ENCODE data around the gene ANKRD35. TPM values are rescaled to one million over a fixed set of nuclear protein-coding genes. Genes with fewer than 3 reads are reported as not detected.
A peak's percentile ranks its signal among the peaks of the same experiment; 100 is the strongest.

The ANKRD35 gene
- total and polyA plus RNA-seq, 9 of the 15 experiments (the other 6 are each of a cell fraction or from before 2014, with no cell fraction given) = 0.07 to 0.14 (median 0.07) TPM; not detected in 5

DNA sequence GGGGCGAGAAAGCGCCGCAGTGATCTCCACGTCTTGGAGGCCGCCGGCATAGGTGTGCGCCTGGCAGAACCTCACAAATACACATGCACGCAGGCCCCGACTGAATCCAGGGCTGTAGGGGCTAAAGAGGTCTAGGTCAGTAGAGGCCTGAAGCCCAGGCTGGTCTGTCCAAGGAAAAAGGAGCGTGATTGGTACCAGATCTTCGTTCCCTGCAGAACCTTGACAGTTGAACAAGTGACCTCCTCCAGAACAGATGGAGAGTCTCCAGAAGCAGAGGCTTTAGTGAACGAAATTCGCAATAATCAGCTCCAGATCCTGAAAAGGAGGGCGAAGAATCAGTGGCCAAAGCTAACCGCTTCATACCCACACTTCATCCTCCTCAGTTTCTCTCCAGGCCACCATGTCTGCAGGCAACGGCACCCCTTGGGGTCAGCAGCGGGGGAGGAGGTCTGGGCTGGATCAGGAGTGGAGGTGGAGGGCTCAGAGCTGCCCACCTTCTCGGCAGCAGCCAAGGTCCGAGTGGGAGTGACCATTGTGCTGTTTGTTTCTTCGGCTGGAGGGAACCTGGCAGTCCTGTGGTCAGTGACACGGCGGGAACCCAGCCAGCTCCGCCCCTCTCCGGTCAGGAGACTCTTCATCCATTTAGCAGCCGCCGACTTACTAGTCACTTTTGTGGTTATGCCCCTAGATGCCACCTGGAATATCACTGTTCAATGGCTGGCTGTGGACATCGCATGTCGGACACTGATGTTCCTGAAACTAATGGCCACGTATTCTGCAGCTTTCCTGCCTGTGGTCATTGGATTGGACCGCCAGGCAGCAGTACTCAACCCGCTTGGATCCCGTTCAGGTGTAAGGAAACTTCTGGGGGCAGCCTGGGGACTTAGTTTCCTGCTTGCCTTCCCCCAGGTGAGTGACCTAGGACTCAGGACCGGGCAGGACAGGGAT is 33.6 kb upstream of the ANKRD35 start (continued):
- TF ChIP-seq, protein P1, sequence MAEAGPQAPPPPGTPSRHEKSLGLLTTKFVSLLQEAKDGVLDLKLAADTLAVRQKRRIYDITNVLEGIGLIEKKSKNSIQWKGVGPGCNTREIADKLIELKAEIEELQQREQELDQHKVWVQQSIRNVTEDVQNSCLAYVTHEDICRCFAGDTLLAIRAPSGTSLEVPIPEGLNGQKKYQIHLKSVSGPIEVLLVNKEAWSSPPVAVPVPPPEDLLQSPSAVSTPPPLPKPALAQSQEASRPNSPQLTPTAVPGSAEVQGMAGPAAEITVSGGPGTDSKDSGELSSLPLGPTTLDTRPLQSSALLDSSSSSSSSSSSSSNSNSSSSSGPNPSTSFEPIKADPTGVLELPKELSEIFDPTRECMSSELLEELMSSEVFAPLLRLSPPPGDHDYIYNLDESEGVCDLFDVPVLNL (CRISPR knock-in tag; IDR thresholded peaks at IDR 0.05; ENCODE audit: low read depth) = peak; percentile 74; the same call in 1 of the 2 replicates
- TF ChIP-seq ARNT (IDR thresholded peaks at IDR 0.05) (peak in 1 of 2 experiments; percentile 85; a peak in 2 of 4 replicates), POLR3A (IDR thresholded peaks at IDR 0.05; ENCODE audit: borderline replicate concordance, extremely low read depth, insufficient read depth, insufficient read length) (no peak), MEIS2 (IDR thresholded peaks at IDR 0.05; ENCODE audit: partially characterized antibody) (no peak), ZNF224 (CRISPR knock-in tag; IDR thresholded peaks at IDR 0.05) (no peak), RNF2 (IDR thresholded peaks at IDR 0.05) (no peak), CHD2 (IDR thresholded peaks at IDR 0.05; ENCODE audit: low read depth, low read length) (no peak), CHAMP1 (IDR thresholded peaks at IDR 0.05) (no peak), BRD4 (IDR thresholded peaks at IDR 0.05) (no peak), OTX1 (CRISPR knock-in tag; IDR thresholded peaks at IDR 0.05) (no peak), ZNF696 (CRISPR knock-in tag; conservative IDR thresholded peaks at IDR 0.05) (no peak), IFI16 (CRISPR knock-in tag; IDR thresholded peaks at IDR 0.05) (no peak), FOXP4 (CRISPR knock-in tag; IDR thresholded peaks at IDR 0.05; ENCODE audit: borderline replicate concordance) (no peak), ZNF140 (CRISPR knock-in tag; IDR thresholded peaks at IDR 0.05) (no peak), ETV1 (tag; conservative IDR thresholded peaks at IDR 0.05; ENCODE audit: low read depth) (no peak), ZFP1 (CRISPR knock-in tag; IDR thresholded peaks at IDR 0.05) (no peak), BDP1 (IDR thresholded peaks at IDR 0.05; ENCODE audit: insufficient read depth, insufficient read length) (no peak), TCF7L2 (IDR thresholded peaks at IDR 0.05; ENCODE audit: low read depth, low read length) (no peak)
- TF ChIP-seq, protein P2, sequence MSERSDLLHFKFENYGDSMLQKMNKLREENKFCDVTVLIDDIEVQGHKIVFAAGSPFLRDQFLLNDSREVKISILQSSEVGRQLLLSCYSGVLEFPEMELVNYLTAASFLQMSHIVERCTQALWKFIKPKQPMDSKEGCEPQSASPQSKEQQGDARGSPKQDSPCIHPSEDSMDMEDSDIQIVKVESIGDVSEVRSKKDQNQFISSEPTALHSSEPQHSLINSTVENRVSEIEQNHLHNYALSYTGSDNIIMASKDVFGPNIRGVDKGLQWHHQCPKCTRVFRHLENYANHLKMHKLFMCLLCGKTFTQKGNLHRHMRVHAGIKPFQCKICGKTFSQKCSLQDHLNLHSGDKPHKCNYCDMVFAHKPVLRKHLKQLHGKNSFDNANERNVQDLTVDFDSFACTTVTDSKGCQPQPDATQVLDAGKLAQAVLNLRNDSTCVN (CRISPR knock-in tag; IDR thresholded peaks at IDR 0.05) = no peak
- TF ChIP-seq, protein P3, sequence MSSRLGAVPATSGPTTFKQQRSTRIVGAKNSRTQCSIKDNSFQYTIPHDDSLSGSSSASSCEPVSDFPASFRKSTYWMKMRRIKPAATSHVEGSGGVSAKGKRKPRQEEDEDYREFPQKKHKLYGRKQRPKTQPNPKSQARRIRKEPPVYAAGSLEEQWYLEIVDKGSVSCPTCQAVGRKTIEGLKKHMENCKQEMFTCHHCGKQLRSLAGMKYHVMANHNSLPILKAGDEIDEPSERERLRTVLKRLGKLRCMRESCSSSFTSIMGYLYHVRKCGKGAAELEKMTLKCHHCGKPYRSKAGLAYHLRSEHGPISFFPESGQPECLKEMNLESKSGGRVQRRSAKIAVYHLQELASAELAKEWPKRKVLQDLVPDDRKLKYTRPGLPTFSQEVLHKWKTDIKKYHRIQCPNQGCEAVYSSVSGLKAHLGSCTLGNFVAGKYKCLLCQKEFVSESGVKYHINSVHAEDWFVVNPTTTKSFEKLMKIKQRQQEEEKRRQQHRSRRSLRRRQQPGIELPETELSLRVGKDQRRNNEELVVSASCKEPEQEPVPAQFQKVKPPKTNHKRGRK (tag; IDR thresholded peaks at IDR 0.05) = no peak
